Vagina (tissue), 2 donors: ENCODE measurements around the gene JAG2. TPM values are rescaled to one million over a fixed set of nuclear protein-coding genes. Genes with fewer than 3 reads are reported as not detected.

Experiments used
- DNase-seq, 2 donors: peaks; one replicate each; pipeline ENCODE4 v3.0.0-alpha.2; 2017; ENCODE audit errors: extremely low spot score in 2 of 2
- H3K27ac ChIP-seq: fragments of 200-600 bp; sonication (generic); one replicate; pipeline ENCODE4 v1.5.1; 2019
- H3K27me3 ChIP-seq: fragments of 200-600 bp; sonication (generic); one replicate; pipeline ENCODE4 v1.5.1; 2019
- H3K36me3 ChIP-seq, 2 donors: fragments of 200-600 bp; sonication (generic); one replicate each; pipeline ENCODE4 v1.5.1; 2017 to 2019
- H3K4me1 ChIP-seq: fragments of 200-600 bp; sonication (generic); one replicate; pipeline ENCODE4 v1.5.1; 2019
- H3K4me3 ChIP-seq, 2 donors: fragments of 200-600 bp; sonication (generic); 1 replicate in 1 of 2; 2 replicates in 1 of 2; pipeline ENCODE4 v1.5.1; 2016 to 2019
- H3K9me3 ChIP-seq: fragments of 200-600 bp; sonication (generic); one replicate; pipeline ENCODE4 v1.5.1; 2019
- CTCF ChIP-seq, 3 experiments: fragments of 450-650 bp in 2 of 3; fragments of 200-600 bp in 1 of 3; sonication (generic) in 1 of 3; IDR thresholded peaks; one replicate each; pipeline ENCODE4 v1.5.1; 2017 to 2019; ENCODE audit warnings: antibody characterized with exemption in 3 of 3, mild to moderate bottlenecking in 2 of 3, moderate library complexity in 2 of 3
- POLR2A ChIP-seq, 2 donors: fragments of 450-650 bp; IDR thresholded peaks; one replicate each; pipeline ENCODE4 v1.6.1; 2017; ENCODE audit warnings: antibody characterized with exemption in 2 of 2, mild to moderate bottlenecking in 2 of 2, moderate library complexity in 2 of 2
- POLR2AphosphoS5 ChIP-seq, 2 donors: sonication (generic); formaldehyde crosslinking; IDR thresholded peaks; one replicate each; pipeline ENCODE4 v1.9.0; 2017; ENCODE audit warnings: antibody characterized with exemption in 2 of 2, mild to moderate bottlenecking in 2 of 2, low read depth in 1 of 2; ENCODE audit not compliant: insufficient read depth in 1 of 2
- intact Hi-C: fragments of 100-400 bp; cut with DNase I; formaldehyde crosslinking; loops from one replicate; pipeline ENCODE4 v1.15.1; 2023
- total RNA-seq: library from RNA; depleted of rRNA; stranded (reverse); fragments of >200 nt; gene quantifications from one replicate; pipeline ENCODE4 v1.2.3, GENCODE V29; 2016

JAG2 gene
- total RNA-seq, 1 donor from 2014 or later: 17.7 TPM

GRCh38 chr14:105211086-105211757 lies 42.6 kb upstream of the JAG2 start:
- no peak for DNase-seq
- no peaks in the 10 kb centered on the region for H3K27me3 ChIP-seq
- intact Hi-C loops: loop anchor here (10.0 kb wide), 1 partner anchor 284 kb away; the partner anchor contains the start of gene TEDC1
- no peaks in the 10 kb centered on the region for H3K9me3 ChIP-seq
- no peak for TF ChIP-seq POLR2A (IDR thresholded peaks at IDR 0.05)
- no peak for TF ChIP-seq POLR2AphosphoS5 (IDR thresholded peaks at IDR 0.05; ENCODE audit: insufficient read depth in 1 of 2, low read depth in 1 of 2)
- no peak for TF ChIP-seq CTCF (IDR thresholded peaks at IDR 0.05)
- no peak overlapping the region for H3K27ac ChIP-seq
- peaks cover 0 to 22% of the 10 kb centered on the region in 2 donors for H3K36me3 ChIP-seq
- no peaks in the 10 kb centered on the region for H3K4me1 ChIP-seq
- H3K4me3 ChIP-seq: no peak overlapping the region

- Histone ChIP-seq H3K27ac (no peak overlapping the region), H3K4me3 (no peak overlapping the region), H3K36me3 (peaks cover 0 to 22% of the 10 kb centered on the region in 2 donors), H3K4me1 (peaks cover 3% of the 10 kb centered on the region), H3K9me3 (no peaks in the 10 kb centered on the region), H3K27me3 (no peaks in the 10 kb centered on the region)
- TF ChIP-seq POLR2AphosphoS5 (IDR thresholded peaks at IDR 0.05; ENCODE audit: insufficient read depth in 1 of 2, low read depth in 1 of 2) (no peak), CTCF (IDR thresholded peaks at IDR 0.05) (no peak), POLR2A (IDR thresholded peaks at IDR 0.05) (no peak)
- no peak for DNase-seq
- intact Hi-C loops: loop anchor here (10.0 kb wide), 1 partner anchor 284 kb away; the partner anchor contains the start of gene TEDC1
Measured at GRCh38 chr14:105210266-105211025, 41.9 kb upstream of the JAG2 start.

- Histone ChIP-seq H3K27me3 (no peaks in the 10 kb centered on the region), H3K36me3 (peaks cover 0 to 22% of the 10 kb centered on the region in 2 donors), H3K9me3 (no peaks in the 10 kb centered on the region), H3K27ac (no peak overlapping the region), H3K4me3 (no peak overlapping the region), H3K4me1 (peaks cover 11% of the 10 kb centered on the region)
- intact Hi-C loops: loop anchor here (10.0 kb wide), 2 partner anchors 75 to 285 kb away; partner anchors contain the start of gene TEDC1
- no peak for TF ChIP-seq POLR2AphosphoS5 (IDR thresholded peaks at IDR 0.05; ENCODE audit: insufficient read depth in 1 of 2, low read depth in 1 of 2)
- TF ChIP-seq CTCF (IDR thresholded peaks at IDR 0.05): no peak
- TF ChIP-seq POLR2A (IDR thresholded peaks at IDR 0.05): no peak
- no peak for DNase-seq
Measured at GRCh38 chr14:105209646-105210045, 41.1 kb upstream of the JAG2 start.

GRCh38 chr14:105209091-105209490 lies 40.5 kb upstream of the JAG2 start:
- intact Hi-C loops: loop anchor here (10.0 kb wide), 1 partner anchor 76 kb away; no protein-coding TSS in a partner anchor

More at GRCh38 chr14:105209091-105209490, 40.5 kb upstream of the JAG2 start:
- TF ChIP-seq POLR2A (IDR thresholded peaks at IDR 0.05): no peak
- no peak for TF ChIP-seq POLR2AphosphoS5 (IDR thresholded peaks at IDR 0.05; ENCODE audit: insufficient read depth in 1 of 2, low read depth in 1 of 2)
- no peak for TF ChIP-seq CTCF (IDR thresholded peaks at IDR 0.05)
- H3K4me1 ChIP-seq: peaks cover 17% of the 10 kb centered on the region
- no peaks in the 10 kb centered on the region for H3K27me3 ChIP-seq
- peaks cover 0 to 22% of the 10 kb centered on the region in 2 donors for H3K36me3 ChIP-seq
- no peak overlapping the region for H3K4me3 ChIP-seq
- no peak overlapping the region for H3K27ac ChIP-seq
- no peak for DNase-seq
- no peaks in the 10 kb centered on the region for H3K9me3 ChIP-seq
